IPS-18c (cell line): ENCODE data around the gene ERGIC1.

ENCODE experiments used
- H3K4me3 ChIP-seq: 2 replicates; pipeline ENCODE4 v1.7.0; 2013; ENCODE audit warnings: low read depth, mild to moderate bottlenecking, low read length, moderate library complexity; ENCODE audit not compliant: insufficient read depth
- H3K9me3 ChIP-seq: one replicate; pipeline ENCODE4 v1.6.1; 2013; ENCODE audit warnings: mild to moderate bottlenecking, low read length, moderate library complexity; ENCODE audit not compliant: control insufficient read depth, insufficient read depth

The ERGIC1 gene

DNA sequence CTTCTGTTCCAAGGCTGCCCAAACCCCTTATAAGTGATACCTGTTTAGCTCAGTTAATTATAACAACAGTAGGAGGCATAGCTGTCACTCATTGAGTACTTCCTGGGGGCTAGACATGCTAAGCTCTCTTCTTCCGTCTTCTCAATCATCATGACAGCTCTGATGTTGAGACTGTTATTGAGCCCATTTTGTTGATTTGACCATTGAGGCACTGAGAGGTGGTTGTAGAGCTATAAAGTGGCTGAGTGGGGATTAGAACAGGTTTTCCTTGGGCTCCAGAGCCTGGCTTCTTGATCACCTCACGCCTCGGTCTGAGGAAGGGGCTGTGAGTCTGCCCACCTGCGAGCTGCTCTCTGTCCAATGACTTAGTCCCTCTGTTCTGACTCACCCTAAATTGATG, 99.2 kb downstream of the ERGIC1 start:
- Histone ChIP-seq H3K4me3 (no peak overlapping the region), H3K9me3 (no peaks in the 10 kb centered on the region)

DNA sequence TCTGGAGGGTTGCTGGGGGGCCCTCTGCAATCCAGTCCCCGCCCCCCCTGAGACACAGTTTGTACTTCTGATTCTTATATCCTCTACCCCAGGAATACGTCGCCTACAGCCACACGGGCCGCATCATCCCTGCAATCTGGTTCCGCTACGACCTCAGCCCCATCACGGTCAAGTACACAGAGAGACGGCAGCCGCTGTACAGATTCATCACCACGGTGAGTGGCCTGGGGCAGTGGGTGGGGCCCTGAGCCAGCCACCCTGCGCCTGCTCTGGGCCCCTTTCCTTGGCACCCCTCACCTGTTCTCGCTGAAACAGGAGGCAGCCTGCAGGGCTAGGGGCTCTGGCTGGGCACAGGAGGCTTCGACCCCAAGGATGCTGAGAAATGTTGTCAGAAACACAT, 101.0 kb downstream of the ERGIC1 start:
- Histone ChIP-seq H3K4me3 (no peak overlapping the region), H3K9me3 (no peaks in the 10 kb centered on the region)

DNA sequence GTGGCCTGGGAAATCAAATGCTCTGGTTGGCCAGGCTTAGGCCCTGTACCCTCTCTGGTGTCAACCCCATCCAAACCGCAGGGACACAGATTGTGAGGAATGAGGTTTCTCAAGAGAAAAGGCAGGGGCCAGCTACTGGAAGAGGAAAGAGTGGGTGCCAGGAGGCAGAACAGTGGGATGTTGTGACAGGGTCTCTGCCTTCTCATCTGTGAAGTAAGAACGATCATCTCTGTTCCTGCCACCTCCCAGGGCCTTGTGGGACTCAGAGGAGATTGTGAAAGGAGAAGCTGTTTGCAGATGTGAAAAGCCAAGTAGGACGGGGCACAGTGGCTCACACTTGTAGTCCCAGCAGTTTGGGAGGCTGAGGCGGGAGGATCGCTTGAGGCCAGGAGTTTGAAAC, 102.3 kb downstream of the ERGIC1 start:
- H3K4me3 ChIP-seq: no peak overlapping the region

DNA sequence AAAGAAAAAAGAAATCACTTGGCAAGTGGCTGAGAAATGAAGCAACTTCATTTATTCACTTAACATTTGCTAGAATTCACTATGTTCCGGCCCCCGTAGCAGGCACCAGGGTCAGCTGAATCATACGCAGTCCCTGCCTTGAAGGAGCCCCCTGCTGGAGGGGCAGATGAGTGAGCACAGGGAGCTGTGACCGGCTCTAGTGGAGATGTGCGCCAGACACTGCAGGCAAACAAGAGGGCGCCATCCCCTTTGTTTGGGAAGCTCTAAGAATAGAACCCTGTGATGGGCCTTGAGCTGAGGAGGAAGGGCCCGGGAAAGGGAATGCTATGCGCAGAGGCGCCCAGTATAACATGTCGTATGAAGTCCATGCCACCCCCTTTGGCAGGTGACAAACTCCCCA, 105.0 kb downstream of the ERGIC1 start:
- Histone ChIP-seq H3K4me3 (no peak overlapping the region), H3K9me3 (no peaks in the 10 kb centered on the region)

More for the DNA sequence above, 102.3 kb downstream of the ERGIC1 start:
- no peaks in the 10 kb centered on the region for H3K9me3 ChIP-seq

GRCh38 chr5:172939611-172940267, 105.7 kb downstream of the ERGIC1 start:
- Histone ChIP-seq H3K9me3 (no peaks in the 10 kb centered on the region), H3K4me3 (no peak overlapping the region)

DNA sequence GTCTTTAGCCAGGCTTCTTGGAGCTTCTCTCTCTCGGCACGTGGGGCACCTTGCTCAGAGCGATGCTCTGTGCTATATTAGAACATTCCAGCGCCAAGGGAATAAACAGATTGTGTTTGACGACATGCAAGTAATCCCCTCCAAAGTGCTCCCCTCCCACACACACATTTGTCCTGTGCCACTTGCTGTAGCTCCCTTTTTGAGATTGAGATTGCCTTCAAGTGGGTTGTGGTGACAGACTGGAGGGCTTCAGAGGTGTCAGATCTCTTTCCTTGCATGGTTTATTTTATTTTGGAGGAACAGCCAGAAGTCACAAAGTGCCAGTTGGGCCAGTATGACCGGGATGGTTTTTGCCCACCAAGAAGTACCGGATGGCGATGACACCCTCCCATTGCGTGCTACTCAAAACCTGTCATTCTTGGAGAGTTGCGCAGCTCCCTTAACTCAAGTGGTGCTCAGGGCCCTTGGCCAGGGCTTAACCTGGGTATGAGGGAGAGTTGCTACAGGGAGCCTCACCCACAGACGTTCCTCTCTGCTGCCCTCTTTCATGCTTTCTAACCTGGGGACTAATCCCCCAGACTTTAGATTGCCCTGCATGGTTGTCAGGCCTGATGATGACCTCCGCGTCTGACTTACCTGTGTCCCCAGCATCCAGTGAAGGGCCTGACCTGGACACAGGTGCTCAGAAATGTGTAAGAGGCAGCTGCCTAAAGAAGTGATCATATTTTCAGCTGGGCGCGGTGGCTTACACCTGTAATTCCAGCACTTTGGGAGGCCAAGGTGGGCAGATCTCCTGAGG, 106.4 kb downstream of the ERGIC1 start:
- H3K4me3 ChIP-seq: no peak overlapping the region
- no peaks in the 10 kb centered on the region for H3K9me3 ChIP-seq

DNA sequence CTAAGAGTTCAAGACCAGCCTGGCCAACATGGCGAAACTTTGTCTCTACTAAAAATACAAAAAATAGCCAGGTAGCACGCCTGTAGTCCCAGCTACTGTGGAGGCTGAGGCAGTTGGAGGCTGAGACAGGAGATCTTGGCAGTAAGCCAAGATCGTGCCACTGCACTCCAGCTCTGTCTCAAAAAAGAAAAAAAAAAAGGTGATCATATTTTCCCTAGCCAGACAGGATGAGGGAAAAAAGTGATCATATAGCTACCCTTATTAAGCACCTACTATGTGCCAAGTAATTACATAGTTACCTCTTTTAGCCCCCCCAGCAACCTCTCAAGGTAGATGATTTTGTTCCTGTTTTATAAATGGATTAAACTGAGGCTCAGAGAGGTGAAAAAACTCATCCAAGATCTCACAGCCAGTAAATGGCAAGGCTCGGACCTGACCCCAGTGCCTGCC, 107.0 kb downstream of the ERGIC1 start:
- no peak overlapping the region for H3K4me3 ChIP-seq

DNA sequence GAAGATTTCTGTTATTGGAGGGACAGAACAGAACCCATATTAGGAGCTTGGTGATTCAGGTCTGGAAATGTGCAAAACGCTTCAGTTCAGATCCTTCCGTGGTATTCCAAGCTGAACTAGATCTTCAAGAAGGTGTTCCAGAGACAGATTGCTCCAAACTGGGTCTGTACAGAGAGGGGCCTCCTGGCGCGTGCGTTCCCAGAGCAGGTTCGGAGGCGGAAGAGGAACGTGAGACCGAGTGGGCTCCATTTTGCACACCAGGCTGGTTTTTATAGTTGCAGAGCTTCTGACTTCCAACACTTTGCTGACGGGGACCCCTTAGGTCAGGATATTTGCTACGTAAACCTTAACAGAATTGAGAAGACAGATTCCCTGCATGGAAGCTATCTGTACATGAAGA, 108.5 kb downstream of the ERGIC1 start:
- Histone ChIP-seq H3K9me3 (no peaks in the 10 kb centered on the region), H3K4me3 (no peak overlapping the region)

More for the DNA sequence above, 107.0 kb downstream of the ERGIC1 start:
- no peaks in the 10 kb centered on the region for H3K9me3 ChIP-seq

- no peak overlapping the region for H3K4me3 ChIP-seq
- H3K9me3 ChIP-seq: no peaks in the 10 kb centered on the region
These were observed 109.3 kb downstream of the ERGIC1 start for GRCh38 chr5:172943283-172943841.

DNA sequence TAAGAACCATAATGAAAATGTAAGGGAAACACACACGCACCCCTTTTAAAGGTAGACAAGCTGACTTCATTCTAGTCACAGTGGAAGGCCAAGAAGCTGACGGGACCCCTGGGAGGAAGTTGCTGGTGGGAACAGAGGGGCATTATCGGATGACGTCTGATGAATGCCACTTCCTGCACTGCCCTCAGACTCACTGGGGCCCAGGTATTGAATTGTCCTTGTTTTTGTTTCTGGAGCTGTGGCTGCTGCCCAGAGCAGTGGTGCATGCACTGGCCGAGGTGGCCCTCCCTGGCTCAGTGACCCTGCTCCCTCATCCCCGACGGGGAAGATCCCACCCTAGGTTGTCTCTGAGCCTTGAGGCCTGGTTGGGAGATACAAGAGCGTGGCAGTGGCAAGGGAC, 109.9 kb downstream of the ERGIC1 start:
- no peak overlapping the region for H3K4me3 ChIP-seq
- no peaks in the 10 kb centered on the region for H3K9me3 ChIP-seq

DNA sequence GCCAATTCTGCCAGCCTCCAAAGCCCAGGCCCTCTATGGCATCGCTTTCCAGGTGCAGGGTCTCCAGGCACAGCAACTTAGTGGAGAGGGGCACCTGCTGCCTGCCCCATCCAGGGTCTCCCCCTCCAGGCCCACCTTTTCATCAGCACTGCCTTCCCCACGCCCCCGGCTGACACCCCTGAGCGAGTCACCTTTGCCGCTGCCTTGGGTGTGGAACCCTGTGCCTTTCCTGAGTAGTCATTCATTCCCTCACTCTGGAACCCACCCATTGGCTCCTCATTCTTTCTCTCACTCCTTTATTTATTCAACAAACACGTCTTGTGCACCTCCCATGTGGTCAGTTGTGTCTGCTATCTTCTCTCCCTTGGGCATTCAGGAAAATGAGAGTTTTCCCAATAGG, 110.7 kb downstream of the ERGIC1 start:
- no peaks in the 10 kb centered on the region for H3K9me3 ChIP-seq
- no peak overlapping the region for H3K4me3 ChIP-seq

DNA sequence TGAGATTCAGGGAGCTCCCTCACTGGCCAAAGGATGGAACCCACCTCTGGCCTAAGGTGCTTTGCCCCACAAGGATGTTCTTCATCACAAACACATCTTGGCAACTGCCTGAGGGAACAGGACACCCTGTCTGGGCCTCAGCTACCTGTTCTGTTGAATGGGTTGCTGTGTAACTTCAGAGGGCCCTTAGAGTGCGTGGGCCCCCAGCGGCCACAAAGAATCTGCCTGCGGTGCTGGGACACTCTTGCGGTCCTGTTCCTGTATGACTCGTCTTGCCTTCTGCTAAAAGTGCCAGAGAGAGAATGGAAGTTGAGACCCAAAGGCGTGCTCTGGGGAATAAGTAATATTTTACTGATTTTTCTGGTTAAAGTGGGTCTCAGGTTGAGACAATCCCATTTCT, 111.1 kb downstream of the ERGIC1 start:
- H3K9me3 ChIP-seq: no peaks in the 10 kb centered on the region
- no peak overlapping the region for H3K4me3 ChIP-seq

DNA sequence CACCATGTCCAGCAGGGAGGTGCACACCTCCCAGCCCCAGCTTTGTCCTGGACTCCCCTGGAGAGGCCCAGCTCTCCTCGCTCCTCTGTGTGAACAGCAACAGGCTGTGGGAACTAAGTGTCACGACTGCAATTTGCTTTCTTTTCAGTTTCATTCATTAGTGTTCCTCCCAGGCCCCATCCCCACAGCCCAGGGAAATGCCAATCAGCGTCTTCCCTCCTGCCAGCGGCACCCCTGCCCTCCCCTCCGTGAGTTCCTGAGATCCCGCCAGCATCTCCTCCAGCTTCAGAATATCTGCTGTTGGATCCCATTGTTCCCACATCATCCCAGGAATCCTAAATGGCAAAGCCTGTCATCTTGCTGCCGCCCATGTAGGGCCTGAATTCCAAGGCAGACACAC, 112.1 kb downstream of the ERGIC1 start:
- H3K4me3 ChIP-seq: no peak overlapping the region
- H3K9me3 ChIP-seq: no peaks in the 10 kb centered on the region

GRCh38 chr5:172949426-172949825, 115.4 kb downstream of the ERGIC1 start:
- H3K9me3 ChIP-seq: no peaks in the 10 kb centered on the region
- no peak overlapping the region for H3K4me3 ChIP-seq

GRCh38 chr5:172950176-172950965, 116.3 kb downstream of the ERGIC1 start:
- Histone ChIP-seq H3K4me3 (no peak overlapping the region), H3K9me3 (no peaks in the 10 kb centered on the region)

- Histone ChIP-seq H3K4me3 (no peak overlapping the region), H3K9me3 (no peaks in the 10 kb centered on the region)
These were observed 117.5 kb downstream of the ERGIC1 start for GRCh38 chr5:172951371-172952033.

- no peak overlapping the region for H3K4me3 ChIP-seq
- H3K9me3 ChIP-seq: no peaks in the 10 kb centered on the region
These were observed 118.0 kb downstream of the ERGIC1 start for GRCh38 chr5:172952034-172952511.
